ENCODE data around the gene PRSS35. TPM values are rescaled to one million over a fixed set of nuclear protein-coding genes. Genes with fewer than 3 reads are reported as not detected.

PRSS35 gene
- total and polyA plus RNA-seq, 2 of the 8 experiments (the other 6 are each of a cell fraction or from before 2014, with no cell fraction given), result 1.3 to 2.9 TPM

GRCh38 chr6:83510791-83511190 lies 1.5 kb upstream of the PRSS35 start (continued):
- TF ChIP-seq CHD7 (IDR thresholded peaks at IDR 0.05; ENCODE audit: insufficient replicate concordance, low read length) (no peak), SP1 (IDR thresholded peaks at IDR 0.05; ENCODE audit: low read depth, low read length) (no peak)
